Measurements from ENCODE around the gene TFAP2E. TPM values are rescaled to one million over a fixed set of nuclear protein-coding genes. Genes with fewer than 3 reads are reported as not detected.

The TFAP2E gene
- total RNA-seq, 1 donor = under 0.01 TPM

GRCh38 chr1:35560256-35561225 is 12.6 kb upstream of the TFAP2E start:
- H3K27ac ChIP-seq (ENCODE audit: low read depth, low read length) = no peak overlapping the region
- H3K36me3 ChIP-seq (ENCODE audit: insufficient read depth, low read length) = peaks cover 27% of the 10 kb centered on the region
- H4K20me1 ChIP-seq (ENCODE audit: insufficient read depth, low read length) = peaks cover 67% of the 10 kb centered on the region
- H3K4me3 ChIP-seq (ENCODE audit: insufficient read depth, low read length) = peak overlapping the region; percentile 7
- no peaks in the 10 kb centered on the region for H3K27me3 ChIP-seq (ENCODE audit: insufficient read depth, low read length)
- no peak for DNase-seq (ENCODE audit: insufficient read length, low spot score, missing footprints)
- H3K4me1 ChIP-seq (ENCODE audit: insufficient read depth, low read length) = peaks cover 34% of the 10 kb centered on the region
- peaks cover 32% of the 10 kb centered on the region for H3K79me2 ChIP-seq (ENCODE audit: insufficient read depth, low read length)
- H3K9me3 ChIP-seq (ENCODE audit: low read depth, low read length) = no peaks in the 10 kb centered on the region
- H3K4me2 ChIP-seq (ENCODE audit: insufficient read depth, low read length) = peak overlapping the region; percentile 41
- TF ChIP-seq CTCF (IDR thresholded peaks at IDR 0.05; ENCODE audit: extremely low read depth, low read depth, low read length) = no peak
- no peak overlapping the region for H2AFZ ChIP-seq (ENCODE audit: low read length)

- no peak overlapping the region for H2AFZ ChIP-seq (ENCODE audit: low read length)
- DNase-seq (ENCODE audit: insufficient read length, low spot score, missing footprints) = no peak
These were observed 11.7 kb upstream of the TFAP2E start for GRCh38 chr1:35561297-35561971.

GRCh38 chr1:35561972-35562680 is 11.0 kb upstream of the TFAP2E start:
- H3K27ac ChIP-seq (ENCODE audit: low read depth, low read length) = no peak overlapping the region
- peaks cover 27% of the 10 kb centered on the region for H3K36me3 ChIP-seq (ENCODE audit: insufficient read depth, low read length)
- H3K27me3 ChIP-seq (ENCODE audit: insufficient read depth, low read length) = no peaks in the 10 kb centered on the region
- no peak for TF ChIP-seq CTCF (IDR thresholded peaks at IDR 0.05; ENCODE audit: extremely low read depth, low read depth, low read length)
- peaks cover 25% of the 10 kb centered on the region for H3K79me2 ChIP-seq (ENCODE audit: insufficient read depth, low read length)
- peak overlapping the region; percentile 41 for H3K4me2 ChIP-seq (ENCODE audit: insufficient read depth, low read length)
- H3K9me3 ChIP-seq (ENCODE audit: low read depth, low read length) = no peaks in the 10 kb centered on the region
- no peak for DNase-seq (ENCODE audit: insufficient read length, low spot score, missing footprints)
- no peak overlapping the region for H2AFZ ChIP-seq (ENCODE audit: low read length)
- H3K4me1 ChIP-seq (ENCODE audit: insufficient read depth, low read length) = peaks cover 21% of the 10 kb centered on the region
- peaks cover 62% of the 10 kb centered on the region for H4K20me1 ChIP-seq (ENCODE audit: insufficient read depth, low read length)
- no peak overlapping the region for H3K4me3 ChIP-seq (ENCODE audit: insufficient read depth, low read length)

More at GRCh38 chr1:35561297-35561971, 11.7 kb upstream of the TFAP2E start:
- Histone ChIP-seq H3K27me3 (ENCODE audit: insufficient read depth, low read length) (no peaks in the 10 kb centered on the region), H4K20me1 (ENCODE audit: insufficient read depth, low read length) (peaks cover 62% of the 10 kb centered on the region), H3K4me3 (ENCODE audit: insufficient read depth, low read length) (no peak overlapping the region), H3K79me2 (ENCODE audit: insufficient read depth, low read length) (peaks cover 32% of the 10 kb centered on the region), H3K4me2 (ENCODE audit: insufficient read depth, low read length) (peak overlapping the region; percentile 41), H3K4me1 (ENCODE audit: insufficient read depth, low read length) (peaks cover 25% of the 10 kb centered on the region), H3K27ac (ENCODE audit: low read depth, low read length) (no peak overlapping the region), H3K9me3 (ENCODE audit: low read depth, low read length) (no peaks in the 10 kb centered on the region), H3K36me3 (ENCODE audit: insufficient read depth, low read length) (peaks cover 27% of the 10 kb centered on the region)
- TF ChIP-seq CTCF (IDR thresholded peaks at IDR 0.05; ENCODE audit: extremely low read depth, low read depth, low read length) = no peak
